ENCODE results near the gene KAT8. TPM values are rescaled to one million over a fixed set of nuclear protein-coding genes. Genes with fewer than 3 reads are reported as not detected.

KAT8 gene
- total and polyA plus RNA-seq, 2 of the 13 experiments (the other 11 are each of a cell fraction or from before 2014, with no cell fraction given): 79.0 to 84.2 TPM

- no peak for TF ChIP-seq ADNP (CRISPR knock-in tag; IDR thresholded peaks at IDR 0.05)
- no peak for TF ChIP-seq ZNF775 (CRISPR knock-in tag; IDR thresholded peaks at IDR 0.05; ENCODE audit: borderline replicate concordance)
- peak; percentile 96 for TF ChIP-seq NCOA2 (CRISPR knock-in tag; IDR thresholded peaks at IDR 0.05)
- TF ChIP-seq RXRB (CRISPR knock-in tag; IDR thresholded peaks at IDR 0.05; ENCODE audit: borderline replicate concordance): peak; percentile 100
- TF ChIP-seq DRAP1 (CRISPR knock-in tag; IDR thresholded peaks at IDR 0.05): peak; percentile 76
- peak; percentile 96 for TF ChIP-seq ZNF639 (CRISPR knock-in tag; conservative IDR thresholded peaks at IDR 0.05)
- TF ChIP-seq JUND (CRISPR knock-in tag; IDR thresholded peaks at IDR 0.05): peak; percentile 59
- TF ChIP-seq, protein P1, sequence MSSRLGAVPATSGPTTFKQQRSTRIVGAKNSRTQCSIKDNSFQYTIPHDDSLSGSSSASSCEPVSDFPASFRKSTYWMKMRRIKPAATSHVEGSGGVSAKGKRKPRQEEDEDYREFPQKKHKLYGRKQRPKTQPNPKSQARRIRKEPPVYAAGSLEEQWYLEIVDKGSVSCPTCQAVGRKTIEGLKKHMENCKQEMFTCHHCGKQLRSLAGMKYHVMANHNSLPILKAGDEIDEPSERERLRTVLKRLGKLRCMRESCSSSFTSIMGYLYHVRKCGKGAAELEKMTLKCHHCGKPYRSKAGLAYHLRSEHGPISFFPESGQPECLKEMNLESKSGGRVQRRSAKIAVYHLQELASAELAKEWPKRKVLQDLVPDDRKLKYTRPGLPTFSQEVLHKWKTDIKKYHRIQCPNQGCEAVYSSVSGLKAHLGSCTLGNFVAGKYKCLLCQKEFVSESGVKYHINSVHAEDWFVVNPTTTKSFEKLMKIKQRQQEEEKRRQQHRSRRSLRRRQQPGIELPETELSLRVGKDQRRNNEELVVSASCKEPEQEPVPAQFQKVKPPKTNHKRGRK (CRISPR knock-in tag; IDR thresholded peaks at IDR 0.05): no peak
- TF ChIP-seq HMGXB3 (CRISPR knock-in tag; IDR thresholded peaks at IDR 0.05; ENCODE audit: borderline replicate concordance): peak; percentile 84
- TF ChIP-seq SNAPC2 (CRISPR knock-in tag; IDR thresholded peaks at IDR 0.05): peak; percentile 93
- peak; percentile 71; the same call in 1 of the 2 replicates for TF ChIP-seq GFI1 (CRISPR knock-in tag; IDR thresholded peaks at IDR 0.05; ENCODE audit: borderline replicate concordance)
- no peak for TF ChIP-seq CSRNP2 (CRISPR knock-in tag; conservative IDR thresholded peaks at IDR 0.05; ENCODE audit: low read depth)
- peak; percentile 97 for TF ChIP-seq ZNF766 (CRISPR knock-in tag; IDR thresholded peaks at IDR 0.05; ENCODE audit: borderline replicate concordance)
- peak; percentile 94 for TF ChIP-seq PHF5A (CRISPR knock-in tag; IDR thresholded peaks at IDR 0.05; ENCODE audit: low read depth, unreplicated experiment)
These were observed 11.7 kb upstream of the KAT8 start (continued) for GRCh38 chr16:31105677-31106213.

All from HepG2 (cell line).